ENCODE results near the gene SMG7.

The SMG7 gene

DNA sequence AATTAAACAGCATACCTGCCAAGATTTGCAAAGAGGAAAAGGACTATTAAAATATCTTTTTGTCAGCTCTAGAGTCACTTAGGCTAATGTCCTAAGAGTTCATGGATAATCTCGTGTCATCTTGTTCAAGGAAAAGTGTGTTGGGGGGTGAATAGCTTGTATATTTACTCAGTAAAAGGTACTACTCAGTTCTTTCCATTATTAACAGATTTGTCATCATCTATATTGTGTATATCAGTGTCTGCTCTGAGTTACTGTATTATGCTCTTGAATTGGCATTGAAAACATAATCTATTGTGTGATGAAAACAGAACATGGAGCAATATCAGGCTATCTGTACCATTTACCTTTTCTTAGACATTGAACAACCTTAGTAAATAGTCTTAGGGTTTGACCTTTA lies 41.9 kb downstream of the SMG7 start:
- no peak for DNase-seq

DNA sequence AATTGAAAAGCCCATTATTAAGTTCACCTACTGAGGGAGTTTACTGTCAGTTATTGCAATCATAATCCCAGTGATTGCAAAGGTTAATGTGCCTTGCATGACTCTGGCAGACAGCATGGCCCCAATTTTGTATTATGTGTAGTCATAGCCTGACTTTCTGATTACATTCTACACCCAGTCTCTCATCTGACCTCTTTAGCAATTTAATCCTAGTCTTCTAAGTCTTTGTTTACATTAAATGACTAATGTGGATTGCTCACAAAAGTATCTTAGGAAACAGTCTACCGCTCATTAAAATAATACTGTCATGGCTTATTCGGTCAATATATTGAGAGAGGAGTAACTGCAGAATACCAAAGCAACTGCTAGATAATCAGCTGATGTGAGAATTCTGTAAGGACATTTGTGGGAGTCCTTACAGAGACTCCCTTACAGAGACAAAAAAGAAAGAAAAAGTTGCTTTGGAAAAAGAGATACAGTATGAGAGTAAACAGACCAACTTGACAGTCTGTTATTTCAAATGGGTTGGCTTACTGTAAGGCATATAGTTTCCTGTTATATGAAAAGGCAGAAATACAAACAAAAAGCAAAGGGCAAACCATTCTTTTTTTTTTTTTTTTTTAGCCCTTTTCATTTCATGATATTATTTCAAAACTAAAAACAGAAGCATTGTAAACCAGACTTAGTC lies 42.8 kb downstream of the SMG7 start:
- DNase-seq = no peak

DNA sequence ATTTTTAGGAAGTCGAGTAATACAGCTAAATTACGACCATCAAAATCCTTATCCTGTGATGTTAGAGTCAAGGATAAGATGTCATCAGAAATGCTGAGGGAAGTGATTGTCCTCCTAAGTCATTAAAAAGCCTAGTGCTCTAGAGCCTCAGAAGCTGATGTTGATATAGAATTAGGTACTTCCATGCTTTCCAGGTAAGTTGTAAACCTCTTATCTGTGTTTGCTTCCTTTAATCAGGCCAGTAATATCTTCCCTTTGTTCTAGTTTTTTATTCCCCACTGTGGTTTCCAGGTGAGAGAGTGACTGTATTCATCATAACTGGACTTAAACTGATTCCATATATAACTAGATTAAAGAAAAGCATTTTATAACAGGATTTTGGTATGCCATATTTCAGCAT lies 44.4 kb downstream of the SMG7 start:
- no peak for DNase-seq

DNA sequence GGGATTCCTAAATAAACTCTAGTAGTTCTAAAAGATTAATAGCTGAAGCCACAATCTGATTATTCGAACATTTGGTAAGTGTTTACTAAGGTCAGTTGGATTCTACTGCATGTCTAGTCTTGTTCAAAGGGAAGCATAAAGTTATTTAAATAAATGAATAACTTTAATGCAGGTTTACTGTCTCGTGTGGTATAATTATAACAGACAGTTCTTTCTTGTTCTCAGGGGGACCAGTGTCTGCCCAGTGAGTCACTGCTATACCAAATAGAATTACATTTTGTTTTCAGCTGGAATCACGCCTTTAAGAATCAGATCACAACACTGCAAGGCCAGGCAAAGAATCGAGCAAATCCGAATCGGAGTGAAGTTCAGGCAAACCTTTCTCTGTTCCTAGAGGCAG lies 45.1 kb downstream of the SMG7 start:
- DNase-seq = no peak

DNA sequence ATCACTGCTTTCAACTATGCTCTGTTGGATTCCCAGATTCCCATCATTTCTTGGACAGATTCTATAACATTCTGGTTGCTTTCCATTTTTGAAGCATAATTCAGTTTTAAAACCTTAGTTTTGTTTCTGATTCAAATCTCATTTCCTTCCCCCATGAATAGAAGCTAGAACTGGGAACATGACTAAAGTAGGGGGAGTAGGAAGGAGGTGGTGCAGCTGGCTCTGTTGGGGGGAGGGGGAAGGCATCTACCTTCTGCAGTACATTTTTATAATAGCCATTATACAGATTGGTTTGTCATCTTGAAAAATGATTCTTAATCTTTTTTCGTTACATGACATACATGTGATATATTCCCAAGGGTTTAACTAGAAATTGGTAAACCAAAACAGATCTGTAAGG lies 48.1 kb downstream of the SMG7 start:
- no peak for DNase-seq

DNA sequence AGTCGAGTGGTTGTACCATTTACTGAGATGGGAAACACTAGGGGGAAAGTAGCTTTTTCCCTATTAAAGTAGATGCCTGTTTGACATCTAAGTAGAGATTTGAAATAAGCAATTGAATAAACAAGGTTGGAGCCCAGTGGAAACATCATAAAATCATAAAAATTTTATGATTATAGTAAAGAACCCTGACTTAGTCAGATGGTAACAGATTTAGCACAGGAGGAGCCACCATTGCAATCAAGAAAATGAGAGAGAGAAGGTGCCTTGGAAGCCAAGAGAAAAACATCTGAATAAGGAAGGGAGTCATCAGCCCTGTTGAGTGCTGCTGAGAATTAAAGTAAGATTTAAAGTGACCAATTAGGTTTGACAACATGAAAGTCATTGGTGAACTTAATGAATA lies 49.8 kb downstream of the SMG7 start:
- no peak for DNase-seq

DNA sequence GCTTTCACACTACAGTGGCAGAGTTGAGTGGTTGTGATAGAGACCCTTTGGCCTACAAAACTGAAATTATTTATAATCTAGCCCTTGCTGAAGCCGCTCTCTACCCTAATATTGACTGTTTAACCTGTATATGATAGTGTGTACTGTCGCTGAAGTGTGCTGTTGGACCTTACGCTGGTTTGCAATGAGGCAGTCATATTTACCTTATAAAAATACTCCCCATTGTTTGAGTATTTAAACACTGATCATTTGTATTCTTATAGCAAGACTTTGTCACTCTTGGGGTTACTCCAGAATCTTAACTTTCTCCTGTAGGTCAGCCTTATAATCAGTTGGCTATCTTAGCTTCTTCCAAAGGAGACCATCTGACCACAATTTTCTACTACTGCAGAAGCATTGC lies 56.3 kb downstream of the SMG7 start:
- no peak for DNase-seq

DNA sequence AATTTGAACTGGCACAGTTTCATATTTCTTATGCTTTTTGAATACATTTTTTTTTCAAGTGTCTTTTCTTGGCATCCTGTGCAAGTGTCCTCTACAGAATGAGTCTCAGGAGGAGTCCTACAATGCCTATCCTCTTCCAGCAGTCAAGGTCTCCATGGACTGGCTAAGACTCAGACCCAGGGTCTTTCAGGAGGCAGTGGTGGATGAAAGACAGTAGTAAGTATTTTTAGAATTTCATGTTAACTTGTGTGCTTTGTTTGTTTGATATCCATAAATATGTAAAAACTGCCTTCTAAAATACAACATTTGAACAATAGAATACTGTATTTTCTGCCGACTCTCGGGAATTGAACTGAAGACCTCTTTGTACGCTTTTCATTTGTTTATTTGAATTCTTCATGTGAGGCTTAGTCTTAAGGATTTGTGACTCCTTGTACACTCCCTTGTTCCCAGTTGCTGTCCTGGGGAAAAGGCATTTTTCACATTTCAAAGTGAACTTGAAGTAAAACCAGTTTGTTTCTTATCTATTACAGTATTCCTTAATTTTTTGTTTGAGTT lies 61.4 kb downstream of the SMG7 start:
- no peak for DNase-seq

DNA sequence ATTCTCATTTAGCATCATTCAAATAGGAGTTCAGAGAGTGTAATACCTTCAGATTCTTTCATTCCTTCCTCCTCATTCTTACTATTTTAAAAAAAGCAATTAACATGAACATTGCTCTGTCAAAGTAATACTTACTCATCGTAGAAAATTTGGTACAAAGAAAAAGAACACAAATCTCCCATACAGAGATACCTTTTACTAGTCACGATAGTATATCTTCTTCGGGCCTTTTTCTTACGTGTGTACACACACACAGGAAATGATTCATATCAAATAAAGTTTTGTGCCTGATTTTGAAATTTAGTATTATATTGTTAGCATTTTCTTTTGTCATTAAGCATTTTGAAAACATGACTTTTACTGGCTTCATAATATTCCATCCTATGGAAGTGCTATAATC lies 65.1 kb downstream of the SMG7 start:
- DNase-seq = no peak

DNA sequence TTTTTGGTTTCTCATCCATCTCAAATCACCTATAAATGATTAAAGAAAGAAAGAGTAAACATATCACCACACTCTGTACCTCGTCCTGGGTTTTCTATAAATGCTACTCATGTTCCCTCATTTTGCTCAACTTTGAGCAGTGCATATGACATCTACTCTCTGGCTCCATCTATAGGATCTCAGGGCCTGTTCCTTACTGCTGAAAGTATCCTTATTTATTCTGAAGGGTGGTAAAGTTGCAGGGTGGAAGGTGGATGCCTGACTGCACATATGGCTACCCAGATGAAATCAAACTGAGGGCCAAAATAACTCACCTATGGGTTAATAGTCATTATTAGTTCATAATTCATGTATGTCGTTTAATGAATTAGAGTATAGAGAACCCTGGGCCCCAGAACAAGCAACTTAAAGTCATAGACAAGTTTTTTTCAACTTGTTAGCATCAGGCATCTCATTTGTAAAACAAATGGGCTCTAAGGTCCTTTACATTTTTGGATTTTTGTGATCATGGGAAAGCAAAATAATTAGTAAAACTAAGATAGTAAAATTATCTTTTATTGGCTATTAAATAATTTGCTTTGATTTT lies 71.4 kb downstream of the SMG7 start:
- DNase-seq = no peak

DNA sequence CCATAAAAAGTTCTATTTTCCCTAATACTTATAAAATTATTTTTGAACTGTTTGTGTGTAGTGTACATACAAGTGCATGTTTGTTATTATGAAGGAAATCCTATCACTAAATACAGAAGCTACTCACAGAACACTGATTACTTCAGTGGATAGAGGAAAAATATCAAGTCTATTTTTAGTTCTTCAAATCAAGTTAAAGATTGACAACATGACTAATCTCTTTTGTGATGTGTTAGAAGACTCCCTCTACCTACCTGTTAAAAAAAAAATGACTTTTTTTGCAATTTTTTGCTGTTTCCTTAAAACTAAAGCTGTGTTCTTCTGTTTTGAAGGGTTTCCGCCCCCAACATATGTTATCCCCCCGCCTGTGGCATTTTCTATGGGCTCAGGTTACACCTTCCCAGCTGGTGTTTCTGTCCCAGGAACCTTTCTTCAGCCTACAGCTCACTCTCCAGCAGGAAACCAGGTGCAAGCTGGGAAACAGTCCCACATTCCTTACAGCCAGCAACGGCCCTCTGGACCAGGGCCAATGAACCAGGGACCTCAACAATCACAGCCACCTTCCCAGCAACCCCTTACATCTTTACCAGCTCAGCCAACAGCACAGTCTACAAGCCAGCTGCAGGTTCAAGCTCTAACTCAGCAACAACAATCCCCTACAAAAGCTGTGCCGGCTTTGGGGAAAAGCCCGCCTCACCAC lies 72.4 kb downstream of the SMG7 start:
- DNase-seq = no peak

DNA sequence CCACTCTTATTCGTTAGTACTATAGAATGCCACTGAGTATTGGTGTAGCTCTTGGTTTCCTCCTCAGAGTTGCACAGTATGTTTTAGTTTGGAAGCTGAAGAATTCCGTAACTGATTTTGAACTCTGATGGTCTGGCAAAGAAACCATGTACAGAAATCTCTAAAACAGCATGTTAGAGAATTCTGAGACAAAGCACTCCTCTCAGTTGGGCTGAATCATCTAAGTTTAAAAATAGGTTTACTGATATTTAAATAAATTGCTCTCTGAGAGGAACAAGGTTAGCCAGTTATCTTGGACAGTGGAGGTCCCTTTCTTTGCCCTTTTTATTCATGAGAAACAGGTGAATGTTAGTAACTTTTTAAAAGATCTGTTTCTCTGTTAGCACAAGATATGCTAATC lies 74.1 kb downstream of the SMG7 start:
- no peak for DNase-seq

DNA sequence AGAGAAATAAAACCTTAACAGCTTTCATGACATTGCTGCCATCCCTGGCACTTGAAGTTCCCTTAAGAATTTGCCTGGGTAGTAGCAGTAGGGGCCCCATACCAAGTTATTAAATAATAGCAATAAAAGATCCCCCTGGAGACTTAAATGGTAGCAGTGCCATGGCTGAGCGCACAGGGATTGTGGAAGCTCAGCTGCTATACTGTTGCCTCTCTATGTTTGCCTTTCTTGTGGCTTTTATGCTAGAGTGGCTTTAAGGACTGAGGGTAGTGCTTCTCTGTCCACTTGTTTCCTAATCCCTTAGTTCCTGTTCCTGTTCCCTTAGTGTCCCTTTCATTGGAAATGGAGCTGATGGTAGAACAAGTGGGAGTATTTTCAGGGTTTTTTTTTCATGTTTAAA lies 75.8 kb downstream of the SMG7 start:
- no peak for DNase-seq

DNA sequence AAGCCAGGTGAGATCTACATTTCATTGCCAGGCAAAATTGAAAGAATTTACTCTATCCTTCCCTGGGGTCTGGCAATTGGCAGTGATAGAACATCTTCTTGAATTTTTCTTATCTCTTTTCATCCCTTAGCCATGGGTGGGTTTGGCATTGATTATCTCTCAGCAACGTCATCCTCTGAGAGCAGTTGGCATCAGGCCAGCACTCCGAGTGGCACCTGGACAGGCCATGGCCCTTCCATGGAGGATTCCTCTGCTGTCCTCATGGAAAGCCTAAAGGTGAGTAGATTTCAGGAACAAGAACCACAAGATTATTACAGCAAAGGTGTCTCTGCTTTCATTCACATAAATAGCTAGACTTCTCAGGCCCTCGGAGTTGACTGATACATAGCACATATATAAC lies 78.6 kb downstream of the SMG7 start:
- DNase-seq = no peak

DNA sequence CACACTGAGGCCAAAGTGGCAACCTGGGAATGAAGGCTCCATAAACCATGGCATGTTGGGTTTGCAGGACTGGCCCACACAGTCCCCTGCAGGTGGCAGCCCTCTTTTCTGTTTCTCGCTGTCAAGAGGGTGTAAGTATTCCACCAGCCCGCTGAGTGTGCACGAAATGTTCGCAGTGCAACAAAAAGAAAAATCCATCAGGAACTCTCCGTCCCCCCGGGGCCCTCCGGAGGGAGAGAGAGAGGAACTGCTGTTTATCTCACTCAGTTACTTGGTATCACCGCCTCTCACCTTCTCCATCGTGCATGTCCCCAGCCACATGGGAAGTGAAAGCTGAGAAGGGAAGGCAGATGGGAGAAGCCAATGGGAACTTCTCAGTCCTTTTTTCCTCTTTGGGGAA lies 79.6 kb downstream of the SMG7 start:
- DNase-seq = no peak

DNA sequence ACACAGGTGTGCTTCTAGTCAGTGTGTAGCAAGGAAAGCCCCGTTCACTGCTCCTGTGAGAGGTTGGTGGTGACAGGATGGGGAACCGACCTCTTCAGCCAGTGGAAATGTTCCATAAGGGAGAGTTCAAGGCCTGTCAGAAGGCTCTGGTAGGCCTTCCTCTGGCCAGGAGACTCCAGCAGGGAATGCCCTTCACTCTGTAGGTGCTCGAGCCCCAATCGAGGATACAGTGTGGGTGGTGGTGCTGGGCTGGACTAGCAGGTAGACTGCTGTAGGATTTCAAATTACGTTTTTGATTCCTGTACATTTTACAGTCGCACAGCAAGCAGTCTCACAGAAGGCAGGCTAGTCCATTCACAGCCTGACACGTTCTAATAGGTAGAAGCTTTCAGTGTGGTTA lies 80.1 kb downstream of the SMG7 start:
- DNase-seq = no peak

DNA sequence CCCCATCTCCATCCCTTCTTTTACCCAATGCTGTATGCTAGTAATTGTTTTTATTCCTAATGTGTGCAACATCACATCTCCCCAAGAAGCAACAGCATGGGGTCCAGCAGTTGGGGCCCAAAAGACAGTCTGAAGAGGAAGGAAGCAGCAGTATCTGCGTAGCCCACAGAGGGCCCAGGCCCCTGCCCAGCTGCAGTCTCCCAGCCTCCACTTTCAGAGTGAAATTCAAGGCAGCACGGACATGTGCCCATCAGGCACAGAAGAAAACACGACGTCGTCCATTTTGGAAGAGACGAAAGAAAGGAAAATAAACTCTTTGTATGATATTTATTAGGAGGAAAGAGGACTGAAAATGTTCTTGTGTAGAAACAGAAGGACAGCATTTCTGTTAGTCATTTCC lies 80.6 kb downstream of the SMG7 start:
- DNase-seq = no peak

DNA sequence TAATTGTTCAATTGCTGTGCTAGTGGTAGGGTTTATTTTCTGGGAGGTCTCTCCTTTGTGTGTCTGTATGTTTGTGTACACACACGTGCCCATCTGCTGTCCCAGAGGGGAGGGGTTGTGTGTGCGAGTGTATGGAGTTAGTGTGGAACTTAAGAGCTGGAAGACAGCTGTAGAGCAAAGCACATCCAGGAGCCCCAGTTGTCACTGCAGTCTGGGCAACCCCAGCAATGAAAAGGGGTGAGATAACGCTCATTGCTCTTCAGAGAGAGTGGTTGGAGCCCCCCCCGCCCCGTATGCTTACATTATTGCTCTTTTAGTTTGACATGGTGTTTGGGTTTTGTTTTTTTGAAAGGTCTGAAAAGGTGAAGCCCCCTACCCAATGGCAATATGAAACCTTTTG lies 81.0 kb downstream of the SMG7 start:
- DNase-seq = no peak

DNA sequence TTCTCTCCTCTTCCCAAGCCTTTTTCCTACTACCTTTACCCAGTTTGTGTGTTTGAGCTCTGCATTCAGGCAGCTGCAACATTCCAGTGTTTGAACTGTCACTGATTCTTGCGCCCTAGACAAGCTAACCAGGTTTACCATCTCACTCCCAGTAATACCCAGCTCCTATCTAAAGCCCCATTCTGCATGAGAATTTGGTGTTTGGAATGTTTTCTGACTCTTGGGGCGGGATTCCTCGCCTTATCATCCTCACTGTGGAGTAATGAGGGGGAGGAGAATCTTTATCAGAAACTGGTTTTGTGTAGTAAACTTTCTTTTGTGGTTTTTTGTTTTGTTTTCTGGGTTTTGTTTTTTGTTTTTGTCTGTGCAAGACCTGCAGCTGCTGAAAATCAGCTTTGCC lies 81.5 kb downstream of the SMG7 start:
- no peak for DNase-seq

DNA sequence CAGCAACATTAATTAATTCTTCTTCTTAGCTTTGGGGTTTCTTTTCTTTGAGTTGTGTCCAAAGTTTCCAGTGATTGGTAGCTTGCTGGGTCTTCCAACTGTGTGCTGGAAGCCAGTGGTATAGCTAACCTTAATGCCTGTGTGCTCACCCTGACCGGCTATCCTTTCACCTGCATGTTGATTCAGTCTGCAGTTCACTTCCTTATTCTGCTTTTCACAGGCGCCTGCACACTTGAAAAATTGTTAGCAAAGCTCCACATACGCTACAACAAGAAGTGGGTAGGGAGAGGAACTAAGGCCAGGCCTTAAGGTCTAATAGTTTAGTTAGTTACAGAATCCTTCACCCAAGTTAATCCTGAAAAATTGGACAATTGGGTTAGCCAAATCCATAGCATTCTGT lies 82.3 kb downstream of the SMG7 start:
- DNase-seq = no peak

DNA sequence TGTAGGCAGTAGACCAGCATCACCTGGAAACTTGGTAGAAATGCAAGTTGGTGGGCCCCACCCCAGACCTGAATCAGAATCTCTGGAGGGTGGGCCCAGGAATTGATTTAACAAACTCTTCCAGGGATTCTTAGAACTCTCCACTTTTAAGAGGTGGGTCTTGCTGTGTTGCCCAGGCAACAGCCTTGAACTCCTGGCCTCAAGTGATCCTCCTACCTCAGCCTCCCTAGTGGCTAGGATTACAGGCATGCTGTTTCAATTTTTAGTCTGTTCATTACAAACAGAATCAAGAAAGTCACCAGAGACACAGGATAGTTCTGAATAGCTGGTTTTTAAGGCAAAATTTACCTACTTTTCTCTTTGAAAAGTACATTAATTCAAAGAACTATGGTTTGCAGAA lies 86.8 kb downstream of the SMG7 start:
- DNase-seq = no peak

DNA sequence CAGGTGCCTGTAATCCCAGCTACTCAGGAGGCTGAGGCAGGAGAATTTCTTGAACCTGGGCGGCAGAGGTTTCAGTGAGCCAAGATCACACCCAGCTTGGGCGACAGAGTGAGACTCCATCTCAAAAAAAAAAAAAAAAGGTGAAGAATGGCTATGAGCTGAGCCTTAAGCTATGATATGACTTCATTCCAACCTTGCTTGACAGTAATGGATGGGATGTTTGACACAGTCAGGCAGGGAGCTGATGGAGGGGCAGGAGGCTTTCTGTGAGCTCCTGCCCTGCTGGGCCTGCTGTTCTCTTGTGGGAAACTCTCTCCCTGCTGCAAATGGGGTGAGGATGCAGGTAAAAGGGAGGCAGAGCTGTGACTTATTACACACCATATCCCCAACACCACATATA lies 90.4 kb downstream of the SMG7 start:
- DNase-seq = no peak

DNA sequence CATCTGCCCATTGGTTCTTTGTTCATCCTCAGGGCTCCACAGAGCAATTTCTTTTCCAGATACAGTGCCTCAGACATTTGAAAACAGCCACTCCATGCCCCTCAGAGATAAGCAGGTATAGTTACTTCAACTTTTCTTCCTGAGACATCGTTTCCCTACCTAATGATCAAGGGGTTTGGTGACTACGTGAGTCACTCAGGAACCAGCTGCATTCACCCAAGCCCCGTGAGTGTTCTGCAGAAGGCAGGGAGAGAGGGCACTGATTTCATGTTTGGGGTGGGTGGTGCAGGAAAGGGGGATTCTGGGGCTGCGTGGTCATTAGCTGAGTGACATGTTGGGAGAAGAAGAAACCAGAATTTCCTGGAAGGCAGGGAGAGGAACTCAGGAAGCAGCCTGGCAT lies 93.0 kb downstream of the SMG7 start:
- no peak for DNase-seq

DNA sequence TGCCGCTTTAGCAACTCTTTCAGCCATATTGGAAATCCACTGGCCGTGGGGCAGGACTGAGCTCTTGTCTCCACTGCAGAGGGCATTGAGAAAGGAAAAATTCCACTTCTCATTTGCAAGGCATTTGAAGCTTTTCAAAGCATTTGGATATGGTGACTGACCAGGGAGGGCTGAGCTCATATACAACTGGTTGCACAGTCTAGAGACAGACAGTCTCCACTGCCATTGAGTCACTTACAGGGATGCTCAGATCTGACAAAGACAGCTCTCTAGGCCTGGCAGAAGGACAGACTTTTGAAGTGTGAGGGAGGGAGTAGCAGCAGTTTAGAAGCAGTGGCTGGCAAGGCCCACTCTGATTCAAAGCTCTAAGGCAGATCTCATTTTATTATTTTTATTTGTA lies 93.7 kb downstream of the SMG7 start:
- no peak for DNase-seq

DNA sequence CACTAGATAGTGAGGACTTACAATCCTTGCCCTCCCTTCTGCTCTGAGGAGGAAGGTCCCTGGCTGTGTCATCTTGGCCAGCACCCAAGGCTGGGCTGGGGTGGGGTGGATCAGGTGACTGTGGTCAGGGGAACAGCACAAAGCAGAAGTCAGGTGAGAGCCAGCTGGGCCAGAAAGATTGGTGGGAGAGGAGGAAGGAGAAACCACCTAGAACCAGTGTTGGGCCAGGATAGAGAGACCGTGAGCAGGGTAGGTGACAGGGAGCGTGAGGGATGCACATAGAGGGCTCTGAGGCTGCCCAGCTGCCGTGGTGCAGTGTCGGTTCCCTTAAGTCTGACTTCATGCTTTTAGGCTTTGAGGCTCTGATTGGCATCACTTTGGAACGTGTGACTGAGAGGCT lies 95.3 kb downstream of the SMG7 start:
- DNase-seq = no peak
